PC-9 (cell line): ENCODE results near the gene NR2C2.

ENCODE experiments used
- EZH2 ChIP-seq: fragments of 200-600 bp; sonication (generic); IDR thresholded peaks from 2 replicates; pipeline ENCODE4 v1.8.0; 2017; ENCODE audit warnings: antibody characterized with exemption, low read depth
- TF ChIP-seq, protein P1 (sequence below): fragments of 200-600 bp; sonication (generic); conservative IDR thresholded peaks from 2 replicates; pipeline ENCODE4 v1.6.1; 2017; ENCODE audit warnings: mixed run types, antibody characterized with exemption, mild to moderate bottlenecking, moderate library complexity

DNA sequence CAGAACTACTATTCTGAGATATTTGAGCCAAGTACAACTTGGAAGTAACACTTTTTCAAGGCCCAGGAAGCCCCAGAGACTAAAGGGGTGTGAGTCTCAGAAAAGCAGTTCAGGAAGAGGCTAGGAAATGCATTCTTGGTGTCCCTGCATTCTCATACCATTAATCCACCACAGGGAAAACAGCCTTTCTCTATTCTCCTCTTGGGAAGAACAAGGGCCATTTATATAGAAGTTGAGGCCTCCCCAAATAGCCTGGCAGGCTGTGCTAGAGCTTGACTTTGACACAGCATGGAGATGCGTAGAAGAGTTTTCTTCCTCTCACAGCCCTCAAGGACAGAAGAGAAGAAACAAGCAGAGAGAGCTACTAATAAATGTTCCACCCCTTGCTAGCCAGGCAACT lies 5.5 kb upstream of the NR2C2 start:
- TF ChIP-seq, protein P1, sequence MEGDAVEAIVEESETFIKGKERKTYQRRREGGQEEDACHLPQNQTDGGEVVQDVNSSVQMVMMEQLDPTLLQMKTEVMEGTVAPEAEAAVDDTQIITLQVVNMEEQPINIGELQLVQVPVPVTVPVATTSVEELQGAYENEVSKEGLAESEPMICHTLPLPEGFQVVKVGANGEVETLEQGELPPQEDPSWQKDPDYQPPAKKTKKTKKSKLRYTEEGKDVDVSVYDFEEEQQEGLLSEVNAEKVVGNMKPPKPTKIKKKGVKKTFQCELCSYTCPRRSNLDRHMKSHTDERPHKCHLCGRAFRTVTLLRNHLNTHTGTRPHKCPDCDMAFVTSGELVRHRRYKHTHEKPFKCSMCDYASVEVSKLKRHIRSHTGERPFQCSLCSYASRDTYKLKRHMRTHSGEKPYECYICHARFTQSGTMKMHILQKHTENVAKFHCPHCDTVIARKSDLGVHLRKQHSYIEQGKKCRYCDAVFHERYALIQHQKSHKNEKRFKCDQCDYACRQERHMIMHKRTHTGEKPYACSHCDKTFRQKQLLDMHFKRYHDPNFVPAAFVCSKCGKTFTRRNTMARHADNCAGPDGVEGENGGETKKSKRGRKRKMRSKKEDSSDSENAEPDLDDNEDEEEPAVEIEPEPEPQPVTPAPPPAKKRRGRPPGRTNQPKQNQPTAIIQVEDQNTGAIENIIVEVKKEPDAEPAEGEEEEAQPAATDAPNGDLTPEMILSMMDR, result no peak
- no peak for TF ChIP-seq EZH2
